NCI-H446 treated with DMSO at 0.1 percent for 48 hours (cell line): ENCODE results near the gene INKA2.

Experiments
- DNase-seq: peaks from one replicate; lab custom pipeline; 2025; lab: John Stamatoyannopoulos, UW

Gene INKA2

DNA sequence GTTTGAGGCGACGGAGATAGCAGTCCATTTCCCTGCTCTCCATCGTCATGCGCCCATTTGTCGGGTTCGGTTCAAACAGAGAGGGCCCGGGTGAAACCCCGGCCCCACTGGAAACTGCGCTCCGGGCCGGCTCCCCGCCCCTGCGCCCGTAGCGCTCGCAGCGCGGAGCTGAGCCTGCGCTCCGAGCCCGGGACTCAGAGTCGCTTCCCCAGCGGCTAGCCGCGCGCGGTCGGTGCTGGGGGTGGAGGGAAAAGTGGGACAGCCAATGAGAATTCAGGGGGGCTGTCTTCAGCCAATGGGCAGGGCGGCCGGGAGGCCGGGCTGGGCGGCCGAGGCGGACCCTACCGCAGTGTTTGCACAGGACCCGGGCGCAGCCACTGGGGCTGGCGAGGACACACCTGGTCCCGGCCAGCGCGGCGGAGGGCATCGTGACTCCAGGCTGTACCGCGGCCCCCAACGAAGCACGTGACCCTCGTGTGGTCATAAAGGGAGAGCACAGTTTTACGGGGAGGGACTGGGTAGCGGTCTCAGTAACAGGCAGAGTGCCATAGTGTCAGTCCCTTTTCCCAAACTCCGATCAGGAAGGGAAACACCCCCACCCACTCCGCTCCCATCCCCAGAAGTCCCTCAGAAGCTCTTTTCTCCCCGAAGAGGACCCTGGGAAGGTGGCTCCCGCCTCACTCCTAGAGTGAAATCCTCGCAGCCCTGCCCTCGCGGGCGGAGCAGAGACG is at the start of gene INKA2:
TSS of gene INKA2 (minus strand) at position 202 of the 731 bp plus-strand sequence. CDS start at position 49, 153 bp downstream.
- peak; percentile 77 for DNase-seq

DNA sequence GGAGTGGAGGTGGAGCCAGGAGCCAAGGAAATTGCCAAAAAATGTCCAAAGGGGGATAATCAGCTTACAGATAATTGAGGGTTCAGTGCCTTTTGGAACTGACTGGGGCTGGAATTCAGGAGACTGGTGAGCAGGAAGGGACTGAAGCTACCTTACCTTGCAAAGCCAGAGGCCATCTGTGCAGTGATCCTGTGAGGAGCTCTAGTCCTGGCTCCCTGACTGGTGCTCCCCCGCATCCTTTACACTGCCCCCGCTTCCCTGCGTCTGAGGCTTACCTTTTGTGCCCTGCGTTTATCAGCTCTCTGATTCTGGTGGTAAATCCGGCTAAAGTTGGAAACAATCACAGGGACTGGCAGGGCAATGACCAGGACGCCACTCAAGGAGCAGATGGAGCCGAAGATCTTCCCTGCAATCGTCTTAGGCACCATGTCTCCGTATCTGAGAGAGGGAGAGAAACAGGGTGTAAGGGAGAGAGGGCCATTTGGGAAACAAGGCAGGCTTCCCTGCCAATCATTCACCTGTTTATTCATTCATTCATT is 47.5 kb upstream of the INKA2 start:
- DNase-seq: no peak

DNA sequence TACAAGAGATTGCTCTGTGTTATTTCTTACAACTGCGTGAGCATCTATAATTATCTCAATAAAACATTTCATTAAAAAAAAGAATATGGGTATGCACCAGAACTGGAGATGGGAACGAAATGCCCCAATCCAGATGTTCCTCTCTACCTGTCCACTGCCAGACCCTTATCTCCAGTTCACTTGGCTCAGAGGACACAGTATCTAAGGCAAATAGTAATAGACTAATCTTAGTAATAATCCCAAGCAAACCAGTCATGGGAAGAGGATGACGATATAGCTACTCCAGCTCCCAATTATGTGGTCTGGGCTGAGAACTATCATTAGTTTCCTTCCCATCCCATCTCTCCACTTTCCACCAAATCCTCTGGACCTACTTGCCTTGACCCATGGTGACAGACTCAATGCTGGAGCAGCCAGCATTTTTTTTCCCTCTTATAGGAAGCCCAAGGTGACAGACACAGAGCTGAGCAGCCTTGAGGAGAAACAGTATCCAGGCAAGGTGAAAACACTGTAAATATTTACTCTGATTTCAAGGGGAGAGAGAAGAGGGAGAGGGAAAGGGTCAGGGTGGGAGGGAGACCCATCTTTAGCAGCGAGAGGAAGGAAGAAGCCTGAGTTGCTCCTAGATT is 45.2 kb upstream of the INKA2 start:
- no peak for DNase-seq

DNA sequence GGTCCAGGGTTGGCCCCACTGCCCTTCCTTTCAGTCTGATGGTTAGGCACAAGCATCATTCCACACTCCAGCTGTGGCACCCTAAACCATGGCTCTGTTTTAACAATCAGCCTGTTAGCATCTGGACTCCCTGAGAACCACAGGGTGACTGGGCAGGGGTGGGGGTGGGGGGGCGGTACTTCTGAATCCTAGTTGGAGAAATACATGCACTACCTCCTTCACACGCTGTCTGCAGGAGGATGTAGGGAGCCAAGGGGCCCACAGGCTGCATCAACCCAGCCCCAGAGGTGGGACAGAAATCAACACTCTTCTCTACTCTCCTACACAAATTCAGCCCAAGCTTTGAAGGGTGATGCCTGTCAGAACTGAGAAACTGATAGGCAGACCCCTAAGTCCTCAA is 40.4 kb upstream of the INKA2 start:
- no peak for DNase-seq

DNA sequence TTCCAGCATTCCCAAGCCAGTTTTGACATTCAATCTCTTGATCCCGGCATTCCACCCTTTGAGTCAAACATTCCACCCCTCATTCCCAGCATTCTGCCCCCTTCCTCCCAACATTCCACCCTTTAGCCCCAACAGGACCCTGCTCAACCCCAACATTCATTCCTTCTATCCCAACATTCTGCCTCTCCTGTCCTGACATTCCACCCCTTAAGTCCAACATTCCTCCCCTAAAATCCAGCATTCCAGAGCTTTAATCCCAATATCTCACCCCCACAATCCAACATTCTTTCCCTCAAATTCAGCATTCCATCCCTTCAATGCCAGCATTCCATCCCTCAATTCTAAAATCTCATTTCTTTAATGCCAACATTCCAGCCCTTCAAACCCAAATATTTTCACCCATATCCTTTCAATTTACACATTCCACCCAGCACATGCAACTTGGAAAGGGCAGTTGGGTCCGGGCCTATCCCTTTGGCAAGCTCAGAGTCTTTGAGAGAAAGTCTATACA is 39.4 kb upstream of the INKA2 start:
- DNase-seq: no peak

DNA sequence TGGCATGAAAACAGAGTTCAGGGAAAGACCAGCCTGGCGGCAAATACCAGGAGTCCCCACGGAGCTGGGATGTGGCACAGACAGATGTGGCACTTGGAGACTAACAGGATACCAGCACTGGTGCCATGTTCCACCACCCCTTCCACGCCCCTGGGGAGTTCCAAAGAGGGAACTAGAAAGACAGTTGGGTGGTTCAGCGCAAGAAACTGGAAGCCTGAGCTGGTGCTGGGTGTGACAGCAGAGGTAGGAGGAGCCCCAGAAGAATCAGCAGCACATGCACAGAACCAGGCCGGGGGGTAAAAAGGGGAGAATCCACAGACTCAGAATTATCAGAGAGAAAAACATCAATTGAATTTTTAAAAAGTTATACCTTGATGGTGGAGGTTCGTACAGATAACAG is 38.9 kb upstream of the INKA2 start:
- no peak for DNase-seq

DNA sequence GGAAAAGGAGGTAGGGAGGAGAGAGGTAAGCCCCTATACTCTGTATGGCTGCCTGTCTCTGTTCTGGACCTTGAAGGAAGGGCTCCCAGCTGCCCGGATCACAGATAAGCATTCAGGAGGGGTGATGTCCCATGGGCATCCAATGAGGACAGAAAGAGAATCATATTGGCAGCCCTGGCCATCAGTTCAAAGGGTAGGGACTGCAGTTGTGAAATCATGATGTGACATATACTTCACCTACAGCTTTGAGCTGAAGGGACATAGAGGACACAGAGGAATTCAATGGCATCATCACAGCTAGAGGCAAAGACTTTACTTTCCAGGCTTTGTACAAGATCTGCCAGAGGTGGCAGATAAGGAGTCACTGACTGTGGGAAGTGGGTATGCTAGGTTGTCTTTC is 38.1 kb upstream of the INKA2 start:
- DNase-seq: no peak

DNA sequence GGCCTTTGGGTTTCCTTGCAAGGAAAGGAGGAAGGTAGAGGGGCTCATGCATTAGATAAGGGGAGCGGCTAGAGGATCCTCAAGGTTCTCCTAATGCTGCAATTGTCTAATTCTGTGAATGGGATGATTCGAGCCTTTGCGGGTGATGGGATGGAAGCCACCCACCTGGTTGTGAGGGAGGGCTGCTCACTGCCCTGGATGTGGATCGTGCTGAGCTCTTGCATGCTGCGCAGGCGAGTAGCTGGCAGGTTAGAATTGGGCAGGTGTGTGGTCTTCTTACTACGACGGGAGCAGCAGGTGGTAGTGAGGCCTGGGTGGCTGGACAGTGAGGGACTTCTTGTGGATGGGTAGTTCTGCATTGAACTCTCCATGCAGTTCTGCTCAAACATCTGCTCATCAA is 37.7 kb upstream of the INKA2 start:
- DNase-seq: no peak

DNA sequence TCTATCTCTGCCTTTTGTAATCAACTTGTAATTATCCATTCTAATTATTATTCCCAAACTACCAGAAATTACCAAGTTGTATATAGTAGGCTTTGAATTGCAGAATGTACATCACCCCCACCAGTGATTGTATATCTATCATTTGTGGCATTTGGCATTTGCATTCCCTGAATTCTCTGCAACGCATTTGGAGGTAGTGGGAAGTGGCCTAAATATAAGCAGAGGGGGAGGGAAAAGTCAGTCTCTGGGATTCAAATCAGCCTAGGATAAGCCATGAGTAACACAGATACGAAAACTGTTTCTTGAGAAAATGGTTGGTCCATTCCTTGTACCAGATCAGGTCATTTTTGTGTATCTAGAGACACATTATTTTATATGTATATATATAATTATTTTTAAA is 37.2 kb upstream of the INKA2 start:
- no peak for DNase-seq

DNA sequence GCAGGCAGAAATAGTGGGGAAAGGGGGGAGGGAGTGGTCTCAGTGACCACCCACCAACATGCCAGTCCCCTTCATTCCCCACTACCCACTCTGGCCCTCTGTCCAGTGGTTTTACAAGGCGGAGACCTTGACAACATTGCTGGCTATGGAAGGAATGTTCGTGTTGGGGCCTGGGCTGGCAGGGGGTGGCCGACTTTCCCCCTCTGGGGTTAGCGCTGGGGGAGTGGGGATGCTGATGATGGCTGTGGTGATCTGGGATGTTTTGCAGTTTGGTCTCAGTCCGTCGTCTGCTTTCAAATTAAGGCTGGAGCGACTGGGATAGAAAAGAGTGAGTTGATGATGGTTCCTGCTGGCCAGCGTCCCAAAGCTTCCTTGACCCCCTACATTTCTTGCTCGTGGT is 36.8 kb upstream of the INKA2 start:
- DNase-seq: no peak

DNA sequence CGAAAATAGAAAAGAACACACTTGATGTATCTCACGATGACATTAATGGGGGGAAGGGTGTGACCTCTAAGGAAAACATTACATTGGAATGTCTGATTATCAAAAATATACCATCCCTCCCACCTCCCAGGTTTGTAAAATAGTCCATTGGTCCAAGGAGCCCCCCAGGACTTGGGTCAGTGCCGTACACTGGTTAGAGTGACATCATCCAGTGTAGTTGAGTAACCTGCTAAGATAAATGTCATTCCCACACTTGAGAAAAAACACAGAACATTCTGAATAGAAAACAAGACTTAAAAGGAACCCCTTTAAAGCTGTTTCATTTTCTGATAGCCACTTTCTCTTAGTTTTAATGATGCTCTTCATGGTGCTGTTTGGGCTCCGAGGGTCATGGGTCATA is 31.7 kb upstream of the INKA2 start:
- DNase-seq: no peak

DNA sequence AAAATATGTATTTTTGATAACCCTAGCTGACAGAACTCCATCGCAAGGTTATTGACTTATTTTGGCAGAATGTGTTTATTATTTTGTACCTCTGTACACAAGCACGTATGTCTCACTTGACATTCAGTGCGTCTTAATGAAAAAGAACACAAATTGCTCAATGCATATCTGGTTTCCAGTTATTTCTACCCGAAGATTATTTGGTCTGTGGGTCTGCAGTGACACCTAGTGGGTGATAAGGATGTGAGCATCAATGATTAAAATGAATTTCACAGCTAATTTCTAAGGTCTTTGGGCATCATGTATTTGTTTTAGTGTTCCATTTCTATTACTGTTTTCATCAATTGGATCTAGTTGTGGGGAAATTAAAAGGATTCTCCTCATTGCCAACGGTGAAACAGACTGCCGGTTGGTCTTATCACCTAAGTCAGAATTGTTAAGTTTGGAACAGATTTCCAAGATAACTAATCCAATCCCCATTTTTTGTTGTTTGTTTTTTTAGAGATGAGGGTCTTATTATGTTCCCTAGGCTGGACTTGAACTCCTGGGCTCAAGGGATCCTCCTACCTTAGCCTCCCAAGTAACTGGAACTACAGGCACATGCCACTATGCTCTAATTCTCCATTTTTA is 30.4 kb upstream of the INKA2 start:
- peak; percentile 46 for DNase-seq

DNA sequence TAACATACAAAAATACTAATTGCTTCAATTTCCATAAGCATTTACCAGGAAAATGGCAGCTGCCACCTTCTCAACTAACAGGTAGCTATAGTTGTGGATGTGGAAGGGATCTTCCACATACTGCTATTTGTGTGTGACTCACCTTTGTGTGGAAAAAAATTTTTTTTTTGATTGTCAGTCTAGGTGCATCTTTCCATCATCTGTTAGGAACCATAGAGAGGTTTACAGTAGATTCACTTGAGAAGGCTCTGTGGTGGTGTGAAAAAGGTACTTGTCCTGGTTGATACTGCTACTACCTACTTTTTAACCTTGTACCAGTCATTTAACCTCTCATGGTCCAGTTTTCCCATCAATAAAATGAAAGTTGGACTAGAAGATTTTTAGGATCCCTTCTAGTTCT is 29.4 kb upstream of the INKA2 start:
- DNase-seq: no peak

DNA sequence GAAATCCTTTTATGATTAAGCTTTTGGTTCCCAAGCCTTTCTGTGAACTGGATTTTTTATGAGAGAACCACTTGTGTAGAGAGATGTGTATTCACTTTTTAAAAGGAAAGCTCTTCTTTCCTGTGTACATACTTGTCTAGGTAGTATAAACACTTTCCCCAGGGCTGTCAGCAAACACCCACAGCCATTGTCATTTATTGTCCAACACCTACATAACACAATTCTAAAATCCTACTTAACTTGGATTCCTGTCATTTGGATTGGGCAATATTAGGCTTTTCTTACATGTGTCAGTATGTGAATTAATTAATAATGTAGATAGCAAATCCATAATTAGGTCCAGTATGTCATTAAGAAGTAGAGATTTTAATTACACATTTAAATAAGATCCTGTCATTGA is 28.8 kb upstream of the INKA2 start:
- no peak for DNase-seq

DNA sequence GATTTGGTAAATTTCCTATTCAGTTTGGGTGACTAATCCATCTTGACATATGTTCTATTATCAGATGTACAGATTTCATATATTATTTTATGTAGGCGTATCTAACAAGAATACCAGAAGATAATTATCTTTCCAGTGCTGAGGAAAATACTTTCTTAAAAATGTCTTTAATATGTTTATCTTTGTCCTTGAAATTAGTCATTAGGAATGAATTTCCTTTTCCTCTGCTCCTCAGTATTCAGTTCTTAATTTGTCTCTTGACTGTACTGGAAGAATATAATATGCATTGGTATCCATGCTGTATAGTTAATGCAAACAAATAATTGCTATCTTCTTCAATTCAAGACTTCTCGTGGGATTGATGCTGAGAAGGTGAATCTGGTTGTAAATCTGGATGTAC is 23.1 kb upstream of the INKA2 start:
- no peak for DNase-seq

DNA sequence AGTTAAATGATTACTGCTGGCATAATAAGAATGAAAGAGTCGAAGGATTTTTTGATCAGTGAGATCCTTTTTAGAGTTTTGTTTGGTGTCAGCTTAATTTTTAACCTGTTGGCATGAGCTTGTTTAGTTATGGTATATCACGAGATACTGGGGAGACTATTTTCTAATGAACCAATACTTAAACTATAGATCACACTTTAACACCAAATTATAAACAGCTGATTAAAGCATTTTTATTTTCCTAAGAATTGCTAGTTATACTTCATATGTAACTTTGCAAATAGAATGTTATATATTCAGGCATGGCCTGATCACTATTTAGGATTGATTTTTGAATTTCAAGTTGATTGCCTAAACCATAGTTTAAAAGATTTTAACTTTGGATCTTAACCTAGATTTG is 22.5 kb upstream of the INKA2 start:
- DNase-seq: no peak

DNA sequence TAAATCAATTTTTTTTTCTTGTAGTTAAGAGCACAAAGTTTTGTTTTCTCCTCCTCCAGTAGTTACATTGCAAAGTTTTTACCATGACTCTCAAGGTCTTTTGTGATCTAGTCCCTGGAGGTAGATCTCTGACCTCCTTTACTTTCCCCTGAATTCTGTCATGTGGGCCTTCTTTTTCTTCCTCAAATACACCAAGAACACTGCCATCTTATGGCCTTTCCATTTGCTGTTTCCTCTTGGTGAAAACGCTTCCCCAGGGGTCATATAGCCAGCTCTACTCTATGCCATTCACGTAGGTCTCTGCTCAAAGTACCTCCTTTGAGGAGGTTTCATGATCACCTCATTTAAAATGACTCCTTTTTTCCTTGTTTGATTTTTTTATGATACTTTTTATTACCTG is 19.2 kb upstream of the INKA2 start:
- DNase-seq: peak; percentile 28

DNA sequence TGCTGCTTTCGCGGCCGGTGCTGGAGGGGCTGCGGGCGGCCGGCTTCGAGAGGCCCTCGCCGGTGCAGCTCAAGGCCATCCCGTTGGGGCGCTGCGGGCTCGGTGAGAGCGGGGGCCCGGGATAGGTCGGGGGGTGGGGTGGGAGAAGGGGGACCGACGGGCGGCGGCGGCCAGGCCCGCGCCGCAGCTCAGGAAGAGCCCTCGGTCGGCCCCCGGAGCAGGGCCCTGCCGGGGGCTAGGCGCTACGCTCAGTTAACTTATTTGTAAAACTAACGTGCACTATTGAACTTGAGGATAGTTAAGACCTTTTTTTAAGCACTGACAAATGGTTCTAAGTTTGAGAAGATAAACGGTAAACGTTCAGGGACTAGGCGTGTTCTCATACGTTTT is 16.9 kb upstream of the INKA2 start:
- DNase-seq: no peak

DNA sequence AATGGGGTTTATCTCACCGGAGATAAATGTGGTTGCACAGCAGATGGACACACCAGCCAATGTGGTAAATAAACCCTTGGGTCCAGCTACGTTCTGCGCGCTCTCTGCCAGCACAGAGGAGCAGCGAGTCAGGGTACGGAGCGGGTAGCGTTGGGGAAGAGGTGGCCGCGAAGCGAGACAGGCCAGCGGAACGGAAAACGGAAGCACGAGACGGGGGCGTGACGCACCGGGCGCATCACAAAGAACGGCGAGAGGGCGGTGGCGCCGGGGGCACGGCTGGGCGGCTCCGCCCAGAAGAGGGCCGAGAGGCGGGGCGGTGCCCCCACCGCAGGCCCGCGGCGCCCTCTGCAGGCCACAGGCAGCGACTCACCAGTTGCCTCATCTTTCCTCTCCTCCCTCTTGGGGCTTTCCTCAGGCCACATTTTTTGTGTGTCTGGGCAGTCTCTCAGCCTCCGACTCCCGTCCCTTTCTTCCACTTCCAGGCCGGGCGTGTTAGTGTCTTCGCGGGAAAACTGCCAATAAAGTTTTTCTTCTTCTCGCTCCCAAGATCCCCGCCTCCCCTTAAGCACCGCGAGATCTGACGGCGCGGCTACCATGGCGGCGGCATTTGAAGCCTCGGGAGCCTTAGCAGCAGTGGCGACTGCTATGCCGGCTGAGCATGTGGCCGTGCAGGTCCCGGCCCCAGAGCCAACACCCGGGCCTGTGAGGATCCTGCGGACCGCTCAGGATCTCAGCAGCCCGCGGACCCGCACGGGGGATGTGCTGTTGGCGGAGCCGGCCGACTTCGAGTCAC is 16.3 kb upstream of the INKA2 start, which contains the start of gene DDX20:
TSS of gene DDX20 (plus strand) at position 571 of the 793 bp plus-strand sequence. CDS start at position 595, 24 bp downstream.
- peak; percentile 88 for DNase-seq

DNA sequence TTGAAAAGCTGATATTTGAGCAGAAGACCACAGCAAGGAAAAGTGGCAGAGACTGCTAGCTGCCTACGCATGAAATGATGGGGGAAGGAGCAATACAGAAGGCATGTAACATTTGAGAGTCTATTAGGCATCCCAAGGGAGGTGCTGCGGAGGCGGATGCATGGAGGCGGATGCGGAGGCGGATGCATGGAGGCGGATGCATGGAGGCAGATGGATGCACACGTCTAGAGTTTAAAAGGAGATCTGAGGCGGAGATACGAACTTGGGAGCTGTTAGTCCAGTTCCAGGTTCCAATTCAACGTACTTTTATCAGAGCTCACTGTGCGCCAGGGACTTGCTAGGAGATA is 15.8 kb upstream of the INKA2 start:
- peak; percentile 30 for DNase-seq

DNA sequence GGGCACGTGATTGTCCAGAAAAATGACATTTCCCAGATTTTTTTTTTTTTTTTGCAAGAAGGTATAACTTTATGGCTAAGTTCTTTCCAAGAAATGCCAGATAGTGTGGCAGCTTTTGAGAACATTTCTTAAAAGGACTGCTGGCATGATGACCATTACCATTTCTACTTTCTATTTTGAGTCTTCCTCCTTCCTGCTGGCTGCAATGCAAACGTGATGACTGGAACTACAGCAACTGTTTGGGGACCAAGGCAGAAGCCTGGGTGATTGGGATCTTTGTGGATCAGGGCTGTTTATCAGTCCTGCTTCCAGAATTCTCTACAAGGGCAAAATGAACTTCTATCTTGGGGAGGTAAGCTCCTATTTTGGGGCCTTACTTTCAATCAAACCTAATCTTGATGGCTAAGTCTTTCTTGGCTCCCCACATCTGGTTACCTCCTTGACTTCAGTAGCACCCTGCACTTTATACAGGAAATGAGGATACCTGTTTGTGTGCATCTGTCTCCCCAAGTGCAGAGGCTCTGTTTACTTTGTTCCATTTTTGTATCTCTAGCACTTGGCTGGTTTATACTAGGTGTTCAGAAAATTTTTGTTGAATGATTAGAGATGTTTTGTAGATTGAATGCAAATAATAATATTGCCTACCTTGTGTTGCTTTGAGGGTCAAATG is 12.8 kb upstream of the INKA2 start:
- DNase-seq: no peak

DNA sequence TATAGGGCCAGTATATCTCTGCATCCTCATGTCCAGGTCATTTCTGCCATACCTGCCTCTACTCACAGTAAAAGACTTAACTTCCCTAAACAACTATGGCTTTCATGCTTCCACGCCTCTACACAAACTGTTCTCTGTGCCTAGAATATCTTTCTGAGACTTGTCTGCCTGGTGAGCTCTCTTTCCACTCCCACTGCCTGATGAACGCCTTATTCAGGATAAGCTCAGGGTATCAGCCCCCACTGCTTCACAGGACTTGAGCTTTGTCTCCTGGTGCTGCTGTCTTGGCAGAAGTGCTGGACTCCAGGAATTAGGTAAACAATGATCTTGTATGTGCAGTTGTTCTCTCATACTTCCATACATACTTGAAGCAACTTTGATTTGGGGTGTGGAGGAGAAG is 11.7 kb upstream of the INKA2 start:
- DNase-seq: no peak
